ENCODE results near the gene TP53INP2. TPM values are rescaled to one million over a fixed set of nuclear protein-coding genes. Genes with fewer than 3 reads are reported as not detected.

Gene TP53INP2
- total and polyA plus RNA-seq, 2 donors from 2014 or later: 23.3 to 31.9 TPM

DNA sequence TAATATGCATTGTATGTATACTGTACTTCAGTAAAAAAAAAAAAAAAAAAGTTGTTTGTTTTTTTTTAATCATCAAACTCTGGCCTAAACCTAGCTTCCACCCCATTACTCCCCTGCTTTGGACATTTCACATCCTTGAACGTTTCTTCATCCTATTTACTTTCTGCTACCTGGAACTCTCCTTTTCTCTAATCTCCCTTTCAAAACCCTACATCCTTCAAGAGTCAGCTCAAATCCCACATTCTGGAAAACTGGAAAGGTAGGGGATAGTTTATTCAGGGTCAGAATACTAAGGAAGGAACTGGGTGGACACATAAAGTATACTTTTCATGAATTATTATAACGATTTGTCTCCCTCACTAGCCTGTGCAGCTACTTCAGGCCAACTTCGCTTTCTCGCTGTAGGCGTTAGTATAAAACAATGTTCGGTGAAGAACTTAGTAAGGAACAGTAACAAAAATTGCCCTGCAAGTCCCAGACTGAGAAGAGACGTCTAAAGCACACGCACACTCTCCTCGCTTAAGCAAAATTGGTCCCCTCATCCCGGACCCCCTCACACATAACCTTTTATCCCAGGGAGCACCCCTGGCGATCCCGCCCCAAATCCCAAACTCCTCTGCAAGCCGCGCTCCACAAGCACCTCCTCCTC, 28.0 kb upstream of the TP53INP2 start:
- intact Hi-C loops (cut with DNase I): no loop called here
- TF ChIP-seq, protein P1, sequence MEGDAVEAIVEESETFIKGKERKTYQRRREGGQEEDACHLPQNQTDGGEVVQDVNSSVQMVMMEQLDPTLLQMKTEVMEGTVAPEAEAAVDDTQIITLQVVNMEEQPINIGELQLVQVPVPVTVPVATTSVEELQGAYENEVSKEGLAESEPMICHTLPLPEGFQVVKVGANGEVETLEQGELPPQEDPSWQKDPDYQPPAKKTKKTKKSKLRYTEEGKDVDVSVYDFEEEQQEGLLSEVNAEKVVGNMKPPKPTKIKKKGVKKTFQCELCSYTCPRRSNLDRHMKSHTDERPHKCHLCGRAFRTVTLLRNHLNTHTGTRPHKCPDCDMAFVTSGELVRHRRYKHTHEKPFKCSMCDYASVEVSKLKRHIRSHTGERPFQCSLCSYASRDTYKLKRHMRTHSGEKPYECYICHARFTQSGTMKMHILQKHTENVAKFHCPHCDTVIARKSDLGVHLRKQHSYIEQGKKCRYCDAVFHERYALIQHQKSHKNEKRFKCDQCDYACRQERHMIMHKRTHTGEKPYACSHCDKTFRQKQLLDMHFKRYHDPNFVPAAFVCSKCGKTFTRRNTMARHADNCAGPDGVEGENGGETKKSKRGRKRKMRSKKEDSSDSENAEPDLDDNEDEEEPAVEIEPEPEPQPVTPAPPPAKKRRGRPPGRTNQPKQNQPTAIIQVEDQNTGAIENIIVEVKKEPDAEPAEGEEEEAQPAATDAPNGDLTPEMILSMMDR (IDR thresholded peaks at IDR 0.05; ENCODE audit: borderline replicate concordance, extremely low read depth, insufficient read depth): no peak
- Histone ChIP-seq H3K27ac (ENCODE audit: low read depth in 2 of 2, low read length in 2 of 2) (peak overlapping the region in 1 of 2 donors; percentile 86), H3K36me3 (ENCODE audit: control insufficient read depth in 2 of 3, insufficient read depth in 3 of 3, low read length in 3 of 3) (no peaks in the 10 kb centered on the region), H3K9me3 (ENCODE audit: control insufficient read depth in 2 of 3, insufficient read depth in 1 of 3, low read length in 3 of 3) (no peaks in the 10 kb centered on the region), H3K4me3 (ENCODE audit: low read length in 3 of 3) (peak overlapping the region; percentile 82 to 88 (median 88)), H3K4me1 (ENCODE audit: control insufficient read depth in 2 of 3, insufficient read depth in 2 of 3, low read depth in 1 of 3, low read length in 3 of 3) (peaks cover 0 to 8% (median 0%) of the 10 kb centered on the region in 3 donors), H3K9ac (ENCODE audit: low read length in 3 of 3) (peak overlapping the region; percentile 48 to 84 (median 63)), H3K27me3 (ENCODE audit: control insufficient read depth, insufficient read depth, low read length) (no peaks in the 10 kb centered on the region)
- no peak for FAIRE-seq
- no peak for DNase-seq

DNA sequence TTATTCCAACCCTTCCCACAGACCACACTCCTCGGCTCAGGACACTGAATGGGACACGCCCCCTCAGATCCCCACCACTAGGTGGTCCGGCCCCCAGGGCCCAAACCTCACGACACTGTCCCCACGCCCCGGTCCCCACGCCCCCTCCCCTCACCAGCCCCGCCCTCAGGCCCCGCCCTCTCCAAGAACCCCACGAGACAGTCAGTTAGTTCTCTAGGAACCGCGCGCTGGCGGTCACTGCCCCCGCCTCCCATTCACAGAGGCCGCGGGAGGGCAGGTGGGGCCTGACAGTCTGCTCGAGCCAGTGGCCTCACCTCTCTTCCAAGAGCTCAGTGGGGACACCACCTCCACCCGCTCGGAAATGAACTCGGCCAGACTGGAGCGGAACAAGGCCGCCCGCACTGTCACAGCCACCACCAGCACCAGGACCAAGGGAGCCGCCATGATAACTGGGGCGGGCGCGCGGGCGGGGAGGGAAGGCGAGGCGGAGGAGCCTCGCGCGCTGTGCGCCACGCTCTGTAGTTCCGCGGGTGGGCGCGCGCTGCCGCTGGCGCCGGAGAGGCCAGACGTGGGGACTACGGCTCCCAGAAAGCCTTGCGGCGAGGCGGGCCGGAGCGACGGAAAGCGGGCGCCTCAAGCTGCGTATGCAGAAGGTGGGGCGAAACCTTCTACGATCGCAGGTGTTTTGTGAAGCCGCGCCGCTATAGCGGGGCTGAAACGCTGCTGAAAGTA, 27.3 kb upstream of the TP53INP2 start, which contains the start of gene PIGU:
TSS of gene PIGU (minus strand) at position 451 of the 732 bp plus-strand sequence. CDS start at position 444, 7 bp downstream.
- peak within 1 kb of the TSS; percentile 85 to 88 (median 88) for H3K4me3 ChIP-seq (ENCODE audit: low read length in 3 of 3)
- FAIRE-seq: no peak
- H3K36me3 ChIP-seq (ENCODE audit: control insufficient read depth in 2 of 3, insufficient read depth in 3 of 3, low read length in 3 of 3): no peaks in the 10 kb centered on the region
- TF ChIP-seq, protein P1 (IDR thresholded peaks at IDR 0.05; ENCODE audit: borderline replicate concordance, extremely low read depth, insufficient read depth): no peak
- H3K9ac ChIP-seq (ENCODE audit: low read length in 3 of 3): peak within 1 kb of the TSS; percentile 48 to 84 (median 63)
- H3K27ac ChIP-seq (ENCODE audit: low read depth in 2 of 2, low read length in 2 of 2): peak within 1 kb of the TSS; percentile 63 to 86
- intact Hi-C loops (cut with DNase I): no loop called here
- peaks cover 0 to 8% (median 0%) of the 10 kb centered on the region in 3 donors for H3K4me1 ChIP-seq (ENCODE audit: control insufficient read depth in 2 of 3, insufficient read depth in 2 of 3, low read depth in 1 of 3, low read length in 3 of 3)
- DNase-seq: peak; percentile 95 to 99 (median 98)
- no peaks in the 10 kb centered on the region for H3K9me3 ChIP-seq (ENCODE audit: control insufficient read depth in 2 of 3, insufficient read depth in 1 of 3, low read length in 3 of 3)
- no peaks in the 10 kb centered on the region for H3K27me3 ChIP-seq (ENCODE audit: control insufficient read depth, insufficient read depth, low read length)

DNA sequence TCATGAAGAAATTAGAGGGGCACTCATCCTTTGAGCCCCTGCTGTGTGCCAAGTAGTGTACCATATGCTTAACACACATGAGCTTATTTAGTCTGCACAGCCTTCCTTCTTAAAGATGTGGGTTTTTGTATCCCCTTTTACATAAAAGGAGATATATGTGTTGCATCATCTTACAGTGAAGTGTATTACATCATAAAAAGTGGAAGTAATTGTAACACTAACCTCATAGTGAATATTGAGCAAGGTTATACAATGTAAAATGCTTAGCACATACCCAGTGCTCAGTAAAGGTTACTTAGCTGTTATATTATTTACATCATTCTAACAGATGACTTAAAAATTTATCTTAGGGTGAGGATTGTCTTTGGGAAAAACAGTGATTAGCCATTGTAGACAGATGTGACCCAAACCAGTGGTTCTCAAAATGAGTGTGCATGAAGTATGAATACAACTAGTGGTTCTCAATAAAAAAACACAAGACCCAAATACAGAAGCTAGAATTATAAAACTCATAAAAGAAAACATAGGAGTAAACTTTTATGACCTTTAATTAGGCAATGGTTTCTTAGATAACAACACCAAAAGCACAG, 23.5 kb upstream of the TP53INP2 start:
- Histone ChIP-seq H3K4me3 (ENCODE audit: low read length in 3 of 3) (no peak overlapping the region), H3K27ac (ENCODE audit: low read depth in 2 of 2, low read length in 2 of 2) (no peak overlapping the region), H3K4me1 (ENCODE audit: control insufficient read depth in 2 of 3, insufficient read depth in 2 of 3, low read depth in 1 of 3, low read length in 3 of 3) (peaks cover 0 to 5% (median 0%) of the 10 kb centered on the region in 3 donors), H3K9ac (ENCODE audit: low read length in 3 of 3) (no peak overlapping the region), H3K27me3 (ENCODE audit: control insufficient read depth, insufficient read depth, low read length) (no peaks in the 10 kb centered on the region), H3K36me3 (ENCODE audit: control insufficient read depth in 2 of 3, insufficient read depth in 3 of 3, low read length in 3 of 3) (no peaks in the 10 kb centered on the region), H3K9me3 (ENCODE audit: control insufficient read depth in 2 of 3, insufficient read depth in 1 of 3, low read length in 3 of 3) (no peaks in the 10 kb centered on the region)
- intact Hi-C loops (cut with DNase I): no loop called here
- TF ChIP-seq, protein P1 (IDR thresholded peaks at IDR 0.05; ENCODE audit: borderline replicate concordance, extremely low read depth, insufficient read depth): no peak
- FAIRE-seq (no peak), DNase-seq (no peak)
